ENCODE data around the gene KCNQ1.

KCNQ1 gene

GRCh38 chr11:2825889-2826678 is 381.3 kb downstream of the KCNQ1 start:
- DNase-seq (ENCODE audit: low spot score) = peak; percentile 29

GRCh38 chr11:2826679-2827056 is 381.9 kb downstream of the KCNQ1 start:
- DNase-seq (ENCODE audit: low spot score) = peak; percentile 62

DNA sequence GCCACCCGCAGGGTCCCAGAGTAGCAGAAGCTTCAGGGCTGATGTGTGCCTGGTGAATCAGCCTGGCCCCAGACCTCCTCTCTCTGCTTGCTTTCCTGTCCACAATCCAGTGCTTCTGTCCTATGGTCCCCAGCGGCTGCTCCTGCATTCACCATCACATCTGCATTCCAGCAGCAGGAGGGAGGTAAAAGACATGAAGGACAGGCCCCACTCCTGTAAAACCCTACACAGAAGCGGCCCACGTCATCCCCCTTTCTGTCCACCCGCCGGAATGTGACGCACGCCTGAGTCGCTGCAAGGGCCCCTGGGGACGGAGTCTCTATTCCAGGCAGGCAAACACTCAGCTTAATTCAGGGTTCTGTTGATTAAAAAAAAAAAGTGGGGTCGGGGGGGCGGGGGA is 382.4 kb downstream of the KCNQ1 start:
- DNase-seq (ENCODE audit: low spot score) = no peak

DNA sequence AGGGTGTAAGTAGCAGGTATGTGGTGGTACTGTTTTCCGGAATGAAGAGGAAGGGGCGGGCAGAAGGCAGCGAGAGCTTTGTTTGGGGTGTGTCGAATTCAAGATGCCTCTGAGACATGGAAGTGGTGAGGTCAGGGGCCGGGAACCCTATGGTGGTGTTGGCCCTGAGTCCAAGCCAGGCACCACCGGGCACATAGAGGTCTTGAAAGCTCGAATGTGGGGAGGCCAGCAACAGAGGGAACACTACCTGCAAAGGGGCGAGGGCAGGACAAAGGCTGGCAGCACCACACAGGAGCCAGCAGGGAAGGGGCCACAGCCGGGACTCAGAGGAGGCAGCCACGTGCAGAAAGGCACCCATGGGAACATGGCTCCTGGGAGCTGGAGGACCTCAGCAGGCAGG is 383.0 kb downstream of the KCNQ1 start:
- DNase-seq (ENCODE audit: low spot score) = no peak

- no peak for DNase-seq (ENCODE audit: low spot score)
These were observed 383.9 kb downstream of the KCNQ1 start for GRCh38 chr11:2828585-2829330.

DNA sequence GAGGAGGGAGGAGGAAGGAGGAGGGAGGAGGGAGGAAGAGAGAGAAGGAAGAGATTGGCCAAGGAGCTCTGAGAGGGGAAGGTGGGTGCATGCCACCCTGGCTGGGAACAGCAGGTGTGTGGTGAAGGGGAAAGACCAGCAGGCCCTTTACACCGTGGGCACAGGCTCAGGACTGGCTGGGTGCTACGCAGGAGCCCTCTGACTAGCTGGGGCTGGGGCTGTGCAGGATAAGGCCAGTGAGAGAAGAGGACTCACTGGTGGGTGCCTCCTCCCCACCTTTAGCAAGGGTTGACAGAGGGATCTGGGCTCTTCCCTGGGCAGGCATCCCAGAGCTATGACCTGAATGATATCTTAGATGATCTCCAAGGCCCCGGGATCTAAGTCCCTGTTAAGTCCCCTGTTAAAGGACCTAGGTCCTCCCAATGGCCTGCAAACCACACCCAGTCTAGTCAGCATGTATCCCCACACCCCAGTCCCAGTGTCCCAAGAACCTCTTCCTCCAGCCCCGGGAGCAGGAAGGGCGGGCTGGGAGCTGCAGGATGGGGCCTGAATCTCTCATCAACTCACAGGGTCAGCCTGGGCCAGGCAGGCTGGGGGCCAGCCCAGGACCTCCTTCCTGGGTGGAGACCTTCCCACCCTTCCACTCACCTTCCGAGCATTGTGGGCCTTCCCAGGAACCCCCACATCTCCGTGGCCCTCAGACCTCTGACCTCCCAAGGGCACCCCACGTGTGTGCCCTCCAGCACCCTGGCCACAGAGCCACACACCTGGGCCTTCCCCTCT is 385.4 kb downstream of the KCNQ1 start:
- DNase-seq (ENCODE audit: low spot score) = no peak

DNA sequence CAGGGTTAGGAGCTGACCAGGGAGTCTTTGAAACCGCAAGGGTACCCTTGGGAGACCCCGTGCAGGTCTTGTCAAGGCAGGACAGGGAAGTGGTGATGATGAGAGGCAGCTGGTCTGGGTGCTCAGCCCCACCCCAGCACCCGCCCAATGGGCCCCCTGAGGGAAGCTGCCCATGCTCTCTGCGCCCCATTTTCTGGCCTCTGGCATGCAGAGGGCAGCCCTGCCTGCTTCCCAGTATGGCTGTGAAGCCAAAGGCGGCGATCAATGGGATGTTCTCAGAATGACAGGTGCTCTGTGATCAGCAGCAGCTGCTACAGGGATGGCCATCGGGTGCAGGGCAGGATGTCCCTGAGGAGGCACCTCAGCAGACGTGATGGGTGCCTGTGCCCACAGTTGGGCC is 386.1 kb downstream of the KCNQ1 start:
- DNase-seq (ENCODE audit: low spot score) = no peak

DNA sequence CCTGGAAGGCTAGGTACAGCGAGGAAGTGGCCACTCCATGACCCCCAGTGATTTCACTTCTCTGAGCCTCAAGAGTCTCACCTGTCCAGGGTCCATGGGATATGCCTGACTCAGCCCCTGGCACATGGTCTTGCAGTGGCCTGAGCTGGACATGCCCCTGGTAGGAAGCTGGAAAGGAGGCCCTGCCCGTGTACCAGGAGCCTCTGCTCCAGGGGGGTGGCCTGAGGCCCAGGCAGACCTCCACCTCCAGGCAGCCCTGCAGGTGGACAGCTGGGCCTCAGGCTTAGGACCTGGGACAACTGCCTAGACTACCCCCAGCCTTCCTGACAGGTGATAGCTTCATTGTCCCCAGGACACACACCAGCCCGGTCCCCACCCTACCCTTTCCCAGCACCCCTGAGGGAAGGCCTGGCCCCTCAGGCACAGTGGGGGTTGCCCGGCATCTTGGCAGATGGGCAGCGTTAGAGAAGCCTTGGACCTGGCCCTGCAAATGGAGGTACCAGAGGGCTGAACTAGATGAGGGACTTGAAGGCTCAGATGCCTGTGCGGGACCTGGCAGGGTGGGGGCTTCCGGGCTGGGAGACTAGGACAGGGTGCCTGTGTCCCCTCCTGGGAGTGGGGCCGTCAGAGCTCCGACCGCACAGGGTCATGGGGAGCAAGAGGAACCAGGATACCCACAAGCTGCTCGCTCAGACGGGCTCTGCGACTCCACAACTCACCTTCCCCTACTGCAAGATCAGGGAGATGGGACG is 387.1 kb downstream of the KCNQ1 start:
- no peak for DNase-seq (ENCODE audit: low spot score)

GRCh38 chr11:2832533-2833020 is 387.8 kb downstream of the KCNQ1 start:
- DNase-seq (ENCODE audit: low spot score) = no peak

GRCh38 chr11:2833051-2833715 is 388.4 kb downstream of the KCNQ1 start:
- DNase-seq (ENCODE audit: low spot score) = no peak

GRCh38 chr11:2833716-2834502 is 389.1 kb downstream of the KCNQ1 start:
- no peak for DNase-seq (ENCODE audit: low spot score)

GRCh38 chr11:2834503-2835273 is 389.9 kb downstream of the KCNQ1 start:
- no peak for DNase-seq (ENCODE audit: low spot score)

DNA sequence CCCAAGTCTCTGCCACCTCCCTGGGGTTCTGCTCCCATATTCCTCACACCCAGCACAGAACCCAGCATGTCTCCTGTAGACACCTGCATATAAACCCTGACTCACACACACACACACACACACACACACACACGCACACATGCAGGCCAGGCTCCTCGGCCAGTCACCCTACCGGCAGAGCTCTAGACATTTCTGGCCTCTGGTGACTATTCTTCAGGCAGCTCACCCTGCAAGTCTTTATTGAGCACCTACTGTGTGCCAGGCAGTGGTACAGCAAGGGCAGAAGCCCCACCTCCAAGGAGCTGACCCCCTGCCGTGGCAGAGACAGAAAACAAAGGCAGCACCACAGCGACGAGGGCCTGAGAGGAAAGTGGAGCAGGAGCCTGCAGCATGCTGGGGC is 390.5 kb downstream of the KCNQ1 start:
- DNase-seq (ENCODE audit: low spot score) = no peak

GRCh38 chr11:2835751-2836150 is 390.9 kb downstream of the KCNQ1 start:
- DNase-seq (ENCODE audit: low spot score) = no peak

GRCh38 chr11:2836315-2837095 is 391.7 kb downstream of the KCNQ1 start:
- DNase-seq (ENCODE audit: low spot score) = no peak

DNA sequence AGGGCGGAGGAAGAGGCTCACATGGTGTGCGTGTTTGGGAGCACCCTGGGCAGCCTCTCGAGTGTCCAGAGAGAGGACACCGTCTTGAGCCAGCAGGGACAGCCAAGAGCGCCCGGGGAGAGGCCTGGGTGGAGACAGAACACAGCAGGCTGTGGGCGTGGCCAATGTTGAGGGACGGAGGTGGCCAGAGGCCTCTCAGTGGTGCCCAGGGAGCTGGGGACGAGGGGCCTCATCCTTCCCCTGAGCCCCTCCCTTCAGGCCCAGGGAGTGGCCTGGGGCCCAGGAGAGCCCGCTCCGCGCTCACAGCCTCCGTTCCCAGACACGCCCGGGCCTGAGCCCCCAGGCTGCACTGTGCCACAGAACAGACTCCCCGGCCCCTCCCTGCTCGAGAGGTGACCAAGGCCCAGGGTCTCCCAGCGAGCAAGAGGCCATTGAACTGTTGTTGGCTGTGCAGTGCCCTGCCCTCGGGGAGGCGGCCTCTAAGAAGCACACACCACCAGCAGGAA is 392.3 kb downstream of the KCNQ1 start:
- DNase-seq (ENCODE audit: low spot score) = no peak

GRCh38 chr11:2837651-2838050 is 392.8 kb downstream of the KCNQ1 start:
- no peak for DNase-seq (ENCODE audit: low spot score)

DNA sequence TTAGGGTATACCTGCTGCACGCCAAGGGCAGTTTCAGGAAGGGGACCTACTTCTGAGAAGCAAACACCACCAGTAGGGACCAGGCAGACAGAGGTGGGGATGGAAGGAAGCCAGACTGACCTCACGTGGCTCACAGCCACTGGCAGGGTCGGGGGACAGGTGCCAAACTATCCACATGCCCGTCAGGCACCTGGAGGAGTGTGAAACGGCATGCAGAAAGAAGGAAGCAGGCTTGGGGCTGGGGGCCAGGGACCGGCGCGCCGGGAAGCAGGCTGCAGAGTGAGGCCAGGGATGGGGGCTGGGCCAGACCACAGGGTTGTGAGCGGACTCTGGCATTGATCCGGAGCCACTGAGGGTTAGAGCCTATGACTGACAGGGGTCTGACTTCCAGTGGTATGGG is 393.3 kb downstream of the KCNQ1 start:
- DNase-seq (ENCODE audit: low spot score) = no peak

Measured in pons (tissue), 1 donor.